A673 (cell line): ENCODE data around the gene TOM1L2. TPM values are rescaled to one million over a fixed set of nuclear protein-coding genes. Genes with fewer than 3 reads are reported as not detected.

ENCODE experiments used
- BruUV-seq: library from RNA; stranded (reverse); fragments of 400-500 nt; replicated peaks from 2 replicates; lab custom pipeline; 2021; lab: Mats Ljungman, UMichigan
- CTCF ChIA-PET: fragments of 300-600 bp; sonication (Branson Sonifier 250); formaldehyde crosslinking; loops from one replicate; lab custom pipeline; 2022; ENCODE audit warnings: antibody characterized with exemption; lab: Charles Lee
- POLR2A ChIA-PET: fragments of 300-600 bp; sonication (Branson Sonifier 250); formaldehyde crosslinking; loops from one replicate; lab custom pipeline; 2022; ENCODE audit warnings: antibody characterized with exemption; ENCODE audit not compliant: low non-redundant PET; lab: Charles Lee
- DNase-seq: peaks from one replicate; pipeline ENCODE4 v3.0.0-alpha.2; 2015; ENCODE audit warnings: low spot score
- H3K27ac ChIP-seq: fragments of 200-600 bp; sonication (generic); 2 replicates; pipeline ENCODE4 v1.5.1; 2016; ENCODE audit warnings: mixed run types, low read depth, mild to moderate bottlenecking, mixed read lengths, antibody characterized with exemption, low read length; ENCODE audit not compliant: poor library complexity, severe bottlenecking
- H3K27me3 ChIP-seq: fragments of 200-600 bp; sonication (generic); replicated peaks from 2 replicates; pipeline ENCODE4 v1.6.1; 2017; ENCODE audit warnings: mixed run types, low read depth, mild to moderate bottlenecking, mixed read lengths, antibody characterized with exemption, low read length; ENCODE audit not compliant: insufficient read depth, poor library complexity
- H3K36me3 ChIP-seq: fragments of 200-600 bp; sonication (generic); 2 replicates; pipeline ENCODE4 v1.6.1; 2016; ENCODE audit warnings: mixed run types, mild to moderate bottlenecking, mixed read lengths, antibody characterized with exemption, low read length; ENCODE audit not compliant: insufficient read depth, poor library complexity, severe bottlenecking
- H3K4me1 ChIP-seq: fragments of 200-600 bp; sonication (generic); 2 replicates; pipeline ENCODE4 v1.6.1; 2017; ENCODE audit warnings: mixed run types, mild to moderate bottlenecking, mixed read lengths, antibody characterized with exemption, low read length; ENCODE audit not compliant: insufficient read depth, poor library complexity, severe bottlenecking
- H3K4me3 ChIP-seq: fragments of 200-600 bp; sonication (generic); 2 replicates; pipeline ENCODE4 v1.5.1; 2016; ENCODE audit warnings: low read depth, mixed run types, mild to moderate bottlenecking, mixed read lengths, low read length; ENCODE audit not compliant: poor library complexity, severe bottlenecking
- H3K9me3 ChIP-seq: fragments of 200-600 bp; sonication (generic); 2 replicates; pipeline ENCODE4 v1.6.1; 2016; ENCODE audit warnings: mixed run types, low read depth, mild to moderate bottlenecking, mixed read lengths, antibody characterized with exemption, low read length; ENCODE audit not compliant: poor library complexity, severe bottlenecking
- EZH2 ChIP-seq: fragments of 200-600 bp; sonication (generic); IDR thresholded peaks from 2 replicates; pipeline ENCODE4 v1.6.1; 2017; ENCODE audit warnings: borderline replicate concordance, low read depth, mild to moderate bottlenecking, mixed read lengths, antibody characterized with exemption, low read length; ENCODE audit not compliant: poor library complexity, severe bottlenecking
- intact Hi-C: fragments of 100-400 bp; cut with micrococcal nuclease; formaldehyde crosslinking; loops from one replicate; pipeline ENCODE4 v1.10.0; 2022; ENCODE audit not compliant: unreplicated experiment
- total RNA-seq: library from RNA; stranded (reverse); gene quantifications from 2 replicates; pipeline ENCODE4 v1.2.3, GENCODE V29; 2021
- TF ChIP-seq, protein P1 (sequence below): fragments of 300-800, 200-600 bp; sonication (generic); conservative IDR thresholded peaks from 2 replicates; pipeline ENCODE4 v1.5.1; 2017; ENCODE audit warnings: low read depth, mild to moderate bottlenecking, antibody characterized with exemption, low read length, moderate library complexity, mixed read lengths

The TOM1L2 gene
- total RNA-seq, 1 experiment from 2014 or later, result 10.0 TPM

DNA sequence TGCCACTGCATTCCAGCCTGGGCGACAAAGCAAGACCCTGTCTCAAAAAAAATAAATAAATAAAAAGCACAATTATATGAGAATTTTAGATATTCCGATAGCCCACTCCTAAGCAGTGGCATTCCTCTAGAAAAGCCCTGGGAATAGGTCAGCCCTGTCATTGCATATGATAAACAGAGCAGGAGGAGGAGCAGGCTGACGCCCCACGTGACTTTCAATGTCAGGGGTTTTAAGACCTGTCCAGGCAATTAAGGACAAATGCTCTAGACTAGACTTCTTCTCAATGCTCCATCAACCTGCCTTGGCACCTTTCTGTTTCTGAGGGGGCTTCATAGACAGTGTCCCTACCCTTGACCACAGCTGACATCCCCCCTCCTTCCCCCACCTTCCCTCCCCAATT lies 7.5 kb downstream of the TOM1L2 start:
- POLR2A ChIA-PET, result no interaction called here
- H3K4me1 ChIP-seq, result no peaks in the 10 kb centered on the region
- BruUV-seq, result no TSS peak
- H3K27ac ChIP-seq, result no peak overlapping the region
- no peaks in the 10 kb centered on the region for H3K9me3 ChIP-seq
- no peaks in the 10 kb centered on the region for H3K27me3 ChIP-seq
- CTCF ChIA-PET, result no interaction called here
- intact Hi-C loops, result no loop called here
- no peak for DNase-seq
- TF ChIP-seq, protein P1, sequence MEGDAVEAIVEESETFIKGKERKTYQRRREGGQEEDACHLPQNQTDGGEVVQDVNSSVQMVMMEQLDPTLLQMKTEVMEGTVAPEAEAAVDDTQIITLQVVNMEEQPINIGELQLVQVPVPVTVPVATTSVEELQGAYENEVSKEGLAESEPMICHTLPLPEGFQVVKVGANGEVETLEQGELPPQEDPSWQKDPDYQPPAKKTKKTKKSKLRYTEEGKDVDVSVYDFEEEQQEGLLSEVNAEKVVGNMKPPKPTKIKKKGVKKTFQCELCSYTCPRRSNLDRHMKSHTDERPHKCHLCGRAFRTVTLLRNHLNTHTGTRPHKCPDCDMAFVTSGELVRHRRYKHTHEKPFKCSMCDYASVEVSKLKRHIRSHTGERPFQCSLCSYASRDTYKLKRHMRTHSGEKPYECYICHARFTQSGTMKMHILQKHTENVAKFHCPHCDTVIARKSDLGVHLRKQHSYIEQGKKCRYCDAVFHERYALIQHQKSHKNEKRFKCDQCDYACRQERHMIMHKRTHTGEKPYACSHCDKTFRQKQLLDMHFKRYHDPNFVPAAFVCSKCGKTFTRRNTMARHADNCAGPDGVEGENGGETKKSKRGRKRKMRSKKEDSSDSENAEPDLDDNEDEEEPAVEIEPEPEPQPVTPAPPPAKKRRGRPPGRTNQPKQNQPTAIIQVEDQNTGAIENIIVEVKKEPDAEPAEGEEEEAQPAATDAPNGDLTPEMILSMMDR, result no peak
- no peak for TF ChIP-seq EZH2
- H3K36me3 ChIP-seq, result no peaks in the 10 kb centered on the region
- no peak overlapping the region for H3K4me3 ChIP-seq

DNA sequence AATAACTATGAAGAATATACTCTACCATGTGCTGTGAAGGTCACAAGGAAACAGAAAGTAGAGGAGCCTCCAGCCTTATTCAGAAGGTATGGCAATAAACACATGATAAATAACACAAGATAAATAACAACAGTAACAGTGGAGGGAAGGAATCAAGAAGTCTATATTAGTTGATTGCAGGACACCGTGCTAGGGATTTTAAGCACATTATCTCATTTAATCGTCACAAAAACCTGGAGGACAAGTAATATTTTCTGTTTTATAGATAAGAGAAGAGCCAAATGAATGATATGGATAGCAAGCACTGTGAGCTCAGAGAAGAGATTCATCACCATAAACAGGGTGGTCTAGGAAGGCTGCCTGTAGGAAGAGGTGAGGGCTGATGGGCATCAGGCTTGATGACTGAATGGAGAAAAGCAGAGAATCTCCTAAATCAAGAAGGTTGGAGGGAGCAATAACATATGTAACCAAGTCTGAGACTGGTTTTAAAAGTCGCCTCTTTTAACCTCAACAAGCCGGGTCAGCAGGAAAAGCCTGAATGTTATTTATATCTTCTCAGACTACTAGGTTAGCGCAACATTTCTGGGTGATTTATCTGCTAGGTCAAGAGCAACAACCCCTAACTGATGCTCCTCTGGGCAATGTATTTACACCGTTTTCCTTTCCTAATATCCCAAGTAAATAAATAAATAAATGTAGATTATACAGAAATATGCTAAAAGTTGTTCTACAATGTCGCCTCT lies 8.3 kb downstream of the TOM1L2 start:
- TF ChIP-seq, protein P1, result no peak
- no peak for TF ChIP-seq EZH2
- DNase-seq, result no peak
- ChIA-PET CTCF (no interaction called here), POLR2A (no interaction called here)
- H3K27me3 ChIP-seq, result no peaks in the 10 kb centered on the region
- no TSS peak for BruUV-seq
- H3K36me3 ChIP-seq, result no peaks in the 10 kb centered on the region
- intact Hi-C loops, result no loop called here
- no peak overlapping the region for H3K27ac ChIP-seq
- H3K9me3 ChIP-seq, result no peaks in the 10 kb centered on the region
- H3K4me1 ChIP-seq, result no peaks in the 10 kb centered on the region
- H3K4me3 ChIP-seq, result no peak overlapping the region

DNA sequence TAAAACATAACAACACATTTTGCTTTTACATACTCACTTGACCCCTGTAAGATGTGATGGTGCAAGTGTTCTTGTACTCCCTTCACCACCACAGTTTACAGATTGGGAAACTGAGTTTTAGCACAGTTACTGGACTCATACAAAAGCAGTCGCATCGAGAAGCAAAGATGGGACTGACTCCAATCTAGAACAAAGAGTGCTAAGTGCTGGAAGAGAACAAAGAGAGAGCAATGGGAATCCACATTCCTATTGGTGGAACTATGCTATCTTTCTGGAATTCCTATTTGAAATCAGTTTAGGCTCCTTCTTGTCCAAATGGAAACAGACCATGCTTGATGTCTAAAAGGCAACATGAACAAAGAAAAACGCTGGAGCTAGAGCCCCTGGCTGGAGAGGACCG lies 9.1 kb downstream of the TOM1L2 start:
- H3K4me1 ChIP-seq, result no peaks in the 10 kb centered on the region
- H3K27me3 ChIP-seq, result no peaks in the 10 kb centered on the region
- no peak for DNase-seq
- H3K36me3 ChIP-seq, result no peaks in the 10 kb centered on the region
- no peak overlapping the region for H3K4me3 ChIP-seq
- TF ChIP-seq, protein P1, result no peak
- TF ChIP-seq EZH2, result no peak
- POLR2A ChIA-PET, result no interaction called here
- CTCF ChIA-PET, result no interaction called here
- BruUV-seq, result no TSS peak
- intact Hi-C loops, result no loop called here
- H3K9me3 ChIP-seq, result no peaks in the 10 kb centered on the region
- no peak overlapping the region for H3K27ac ChIP-seq
